ENCODE results near the gene CUL7.

GRCh38 chr6:43040542-43041257, 13.0 kb downstream of the CUL7 start:
- TF ChIP-seq POLR2AphosphoS5 (IDR thresholded peaks at IDR 0.05) (no peak), POLR2A (IDR thresholded peaks at IDR 0.05) (no peak), CTCF (IDR thresholded peaks at IDR 0.05) (no peak), EP300 (IDR thresholded peaks at IDR 0.05) (no peak)
